ENCODE data around the gene ANTKMT.
A peak's percentile ranks its signal among the peaks of the same experiment; 100 is the strongest.
"Not testable (repeated sequence)": the region's sequence is repeated elsewhere in the genome, so short reads cannot be mapped to it uniquely, and the experiment has no call there.

Gene ANTKMT

DNA sequence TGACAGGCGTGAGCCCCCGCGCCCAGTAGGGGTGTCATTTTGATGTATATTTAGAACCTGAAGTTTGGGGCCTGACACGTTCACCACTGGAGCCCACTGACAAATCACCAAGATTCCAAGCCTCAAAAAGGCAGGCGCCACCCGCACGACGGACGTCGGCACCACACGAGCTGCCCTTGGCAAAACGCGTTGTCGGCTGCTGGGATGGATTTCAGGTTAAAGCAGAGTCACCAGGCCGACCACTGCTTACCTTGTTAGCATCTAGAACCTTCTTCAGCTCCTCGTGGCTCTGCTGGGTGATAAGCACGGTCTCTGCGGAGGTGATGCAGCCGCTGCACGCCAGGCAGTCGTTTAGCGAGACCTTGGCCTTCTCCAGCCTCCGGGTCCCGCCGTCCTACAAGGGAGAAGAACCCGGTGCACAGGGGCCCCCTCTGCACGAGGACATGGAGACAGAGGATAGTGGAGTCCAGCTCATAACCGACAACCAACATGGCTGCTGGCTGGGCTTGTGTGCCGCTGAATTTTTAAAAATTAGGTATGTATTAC lies 16.1 kb downstream of the ANTKMT start:
- FAIRE-seq, result no peak

DNA sequence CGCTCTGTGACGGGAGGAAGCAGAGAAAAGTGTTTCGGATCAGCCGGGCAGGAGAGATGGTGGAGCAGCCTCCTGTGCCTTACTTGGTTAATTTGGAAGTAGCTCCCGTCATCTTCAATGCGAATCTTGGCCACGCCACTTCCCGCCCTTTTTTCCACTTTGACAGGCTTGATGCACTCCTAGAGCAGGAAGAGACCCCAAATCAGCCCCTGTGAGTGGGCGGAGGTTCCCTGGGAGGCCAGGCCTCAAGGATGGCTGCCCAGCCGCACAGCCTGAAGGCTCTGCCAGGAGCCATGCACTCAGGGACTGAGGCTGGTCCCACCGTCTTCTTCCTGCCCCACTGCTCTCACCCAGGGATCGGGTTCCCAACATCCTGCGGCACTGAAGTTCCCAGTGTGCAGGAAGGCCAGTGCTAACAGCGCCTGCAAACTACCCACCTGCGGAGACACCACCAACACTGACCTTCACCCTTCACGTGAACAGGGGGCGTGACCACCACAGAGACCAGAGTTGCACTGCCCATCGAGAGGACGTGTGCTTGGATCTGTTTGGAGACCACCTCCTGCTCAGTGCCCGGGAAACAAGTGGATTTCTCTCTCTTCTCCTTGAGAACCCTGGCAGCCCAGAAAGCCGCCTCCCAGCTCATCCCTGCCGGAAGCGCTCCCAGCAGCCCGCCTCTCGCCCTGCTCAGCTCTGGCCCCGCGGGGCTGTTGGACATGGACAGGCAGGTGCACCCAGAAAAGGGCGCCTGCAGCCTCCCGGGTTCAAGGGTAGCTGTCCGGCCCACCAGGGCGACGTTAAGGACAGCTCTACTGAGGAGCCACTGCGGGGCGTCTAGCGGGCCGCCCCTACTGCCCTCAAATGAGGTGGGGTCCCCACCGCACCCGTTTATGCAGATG lies 18.9 kb downstream of the ANTKMT start:
- DNase-seq (ENCODE audit: insufficient read length, low spot score) (no peak), FAIRE-seq (no peak)
- no peak for TF ChIP-seq POLR2A (IDR thresholded peaks at IDR 0.05; ENCODE audit: low read depth, low read length)

More for the DNA sequence above, 16.1 kb downstream of the ANTKMT start:
- TF ChIP-seq POLR2A (IDR thresholded peaks at IDR 0.05; ENCODE audit: low read depth, low read length), result no peak
- no peak for DNase-seq (ENCODE audit: insufficient read length, low spot score)

DNA sequence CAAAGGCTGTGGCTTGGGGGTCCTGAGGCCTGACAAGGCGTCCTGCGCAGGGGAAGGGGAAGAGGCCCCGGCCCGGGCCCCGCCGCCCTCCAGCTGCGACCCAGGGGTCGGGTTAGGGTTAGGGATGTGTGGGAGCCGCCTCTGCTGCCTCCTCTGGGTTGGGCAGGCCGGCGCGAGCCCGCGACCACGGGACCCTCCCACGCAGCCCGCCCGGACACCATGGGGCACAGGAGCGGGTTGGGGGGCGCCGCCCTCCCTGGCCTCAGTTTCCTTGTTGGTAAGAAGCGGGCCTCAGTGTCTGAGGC lies 19.5 kb downstream of the ANTKMT start:
- FAIRE-seq, result no peak
- DNase-seq (ENCODE audit: insufficient read length, low spot score), result no peak
- TF ChIP-seq POLR2A (IDR thresholded peaks at IDR 0.05; ENCODE audit: low read depth, low read length), result no peak

DNA sequence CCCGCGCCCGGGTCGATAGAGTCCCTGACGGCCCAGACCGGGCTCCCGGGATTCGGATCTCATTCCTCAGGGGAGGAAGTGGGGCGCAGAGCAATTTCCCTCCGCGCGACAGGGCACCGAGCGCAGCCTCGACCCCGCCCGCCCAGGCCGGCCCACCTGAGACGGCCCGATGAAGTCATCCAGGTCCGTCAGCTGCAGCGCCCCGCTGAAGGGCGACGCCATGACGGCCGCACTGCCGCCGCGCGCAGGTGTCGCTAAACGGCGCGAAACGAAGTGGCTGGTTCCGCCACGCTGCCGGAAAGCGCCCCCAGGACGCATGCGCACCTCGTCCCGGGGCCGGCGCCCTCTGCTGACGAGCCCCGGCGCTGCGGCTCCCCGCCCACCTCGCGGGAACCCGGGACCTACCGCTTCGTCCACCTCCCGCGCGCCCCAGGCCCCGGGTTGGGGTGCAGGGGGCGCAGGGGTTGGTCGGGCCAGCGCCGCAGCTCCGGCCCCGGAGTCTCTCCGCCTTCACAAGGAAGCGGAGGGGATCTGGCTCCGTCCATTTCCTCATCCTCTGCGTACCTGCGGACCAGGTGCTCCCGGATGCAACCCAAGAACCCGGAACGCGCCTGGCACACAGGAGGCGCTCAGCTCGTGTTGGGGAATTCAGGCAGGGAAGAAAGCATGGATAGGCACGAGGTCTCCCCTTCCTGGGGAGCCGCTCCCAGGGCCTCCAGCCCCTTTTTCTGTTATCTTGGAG lies 20.0 kb downstream of the ANTKMT start, which contains the start of gene CIAO3:
CIAO3 (minus strand) TSS at position 234 of the 742 bp plus-strand sequence; CDS start at position 222, 12 bp downstream.
- FAIRE-seq, result no peak
- TF ChIP-seq POLR2A (IDR thresholded peaks at IDR 0.05; ENCODE audit: low read depth, low read length), result peak; percentile 81
- DNase-seq (ENCODE audit: insufficient read length, low spot score), result peak; percentile 93

DNA sequence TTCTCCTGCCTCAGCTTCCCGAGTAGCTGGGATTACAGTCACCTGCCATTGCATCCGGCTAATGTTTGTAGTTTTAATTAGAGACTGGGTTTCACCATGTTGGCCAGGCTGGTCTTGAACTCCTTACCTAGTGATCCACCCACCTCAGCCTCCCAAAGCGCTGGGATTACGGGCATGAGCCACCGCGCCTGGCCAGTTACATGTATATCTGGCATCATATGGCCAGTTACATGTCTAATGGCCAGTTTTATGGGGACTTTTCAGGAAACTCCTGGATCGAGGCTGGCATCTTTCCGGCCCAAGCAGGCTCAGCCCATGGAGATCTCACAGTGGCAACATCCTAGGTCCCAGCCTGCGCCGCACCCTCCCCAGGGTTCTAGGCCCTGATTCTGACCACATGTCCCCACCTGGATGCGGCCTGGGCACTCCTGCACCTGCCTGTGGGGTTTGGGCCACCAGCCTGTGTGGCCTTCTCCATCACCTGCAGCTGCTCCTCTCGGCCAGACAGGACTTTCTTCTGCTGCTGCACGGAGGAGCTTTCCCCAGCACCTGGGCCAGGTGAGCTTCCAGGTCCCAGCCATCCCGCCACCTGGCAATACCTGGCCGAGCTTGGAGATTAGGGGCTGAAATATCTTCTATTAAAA lies 21.2 kb downstream of the ANTKMT start:
- no peak for TF ChIP-seq POLR2A (IDR thresholded peaks at IDR 0.05; ENCODE audit: low read depth, low read length)
- DNase-seq (ENCODE audit: insufficient read length, low spot score) (no peak), FAIRE-seq (no peak)

DNA sequence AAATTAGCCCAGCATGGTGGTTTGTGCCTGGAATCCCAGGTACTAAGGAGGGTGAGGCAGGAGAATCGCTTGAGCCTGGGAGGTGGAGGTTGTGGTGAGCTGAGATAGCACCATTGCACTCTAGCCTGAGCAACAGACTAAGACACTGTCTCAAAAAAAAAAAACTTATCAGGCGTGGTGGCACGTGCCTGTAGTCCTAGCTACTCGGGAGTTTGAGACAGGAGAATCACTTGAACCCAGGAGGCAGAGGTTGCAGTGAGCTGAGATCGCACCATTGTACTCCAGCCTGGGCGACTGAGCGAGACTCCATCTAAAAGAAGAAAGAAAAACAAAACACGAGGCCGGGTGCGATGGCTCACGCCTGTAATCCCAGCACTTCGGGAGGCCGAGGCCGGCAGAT lies 21.9 kb downstream of the ANTKMT start:
- not testable (repeated sequence) for DNase-seq (ENCODE audit: insufficient read length, low spot score); FAIRE-seq

DNA sequence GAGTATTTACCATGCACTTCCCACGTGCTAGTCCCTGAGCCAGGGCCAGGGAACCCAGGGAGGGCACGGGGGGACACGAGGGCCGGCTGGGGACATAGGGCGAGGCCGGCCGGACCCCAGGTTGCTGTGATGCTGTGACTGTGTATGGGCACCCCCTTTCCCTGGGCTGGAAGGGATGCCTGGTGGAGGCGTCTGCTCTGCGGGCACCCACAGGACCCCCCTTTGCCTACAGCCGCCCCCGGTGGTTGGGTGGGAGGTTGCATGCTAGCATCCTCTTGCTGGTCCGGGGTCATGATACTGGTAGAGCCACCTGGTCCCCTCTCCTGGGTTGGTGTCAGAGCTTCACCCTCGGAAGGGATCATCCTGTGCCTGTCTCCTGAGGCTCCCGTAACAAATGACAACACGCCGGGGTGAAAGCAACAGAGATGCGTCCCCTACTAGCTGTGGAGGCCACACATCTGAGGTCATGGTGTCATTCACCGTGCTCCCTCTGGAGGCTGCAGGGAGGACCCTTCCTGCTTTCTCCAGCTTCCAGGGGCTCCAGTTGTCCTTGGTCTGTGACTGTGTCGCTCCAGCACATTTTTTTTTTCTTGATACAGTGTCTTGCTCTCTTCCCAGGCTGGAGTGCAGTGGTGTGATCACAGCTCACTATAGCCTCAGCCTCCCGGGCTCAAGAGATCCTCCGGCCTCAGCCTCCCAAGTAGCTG lies 23.0 kb downstream of the ANTKMT start:
- no peak for DNase-seq (ENCODE audit: insufficient read length, low spot score)
- FAIRE-seq, result no peak

DNA sequence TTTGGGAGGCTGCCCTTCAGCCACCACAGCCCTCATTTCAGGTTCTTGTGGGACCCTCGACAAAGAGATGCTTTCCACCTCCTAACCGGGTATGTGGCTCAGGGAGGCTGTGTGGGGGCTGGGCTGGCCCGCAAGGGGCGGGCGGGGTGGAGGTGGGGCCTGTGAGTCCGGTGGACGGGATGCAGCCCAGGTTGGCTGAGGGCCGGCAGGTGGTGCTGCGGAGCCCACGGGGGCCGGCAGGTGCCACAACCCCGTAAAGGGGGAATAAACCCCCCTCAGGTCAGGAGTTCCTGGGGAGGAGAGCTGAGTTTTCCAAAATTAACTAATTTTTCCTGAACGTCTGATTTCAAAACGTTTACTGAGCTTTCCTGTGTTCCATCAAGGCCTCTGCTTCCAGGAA lies 24.8 kb downstream of the ANTKMT start:
- DNase-seq (ENCODE audit: insufficient read length, low spot score) (no peak), FAIRE-seq (no peak)
- no peak for TF ChIP-seq POLR2A (IDR thresholded peaks at IDR 0.05; ENCODE audit: low read depth, low read length)

More for the DNA sequence above, 23.0 kb downstream of the ANTKMT start:
- no peak for TF ChIP-seq POLR2A (IDR thresholded peaks at IDR 0.05; ENCODE audit: low read depth, low read length)

DNA sequence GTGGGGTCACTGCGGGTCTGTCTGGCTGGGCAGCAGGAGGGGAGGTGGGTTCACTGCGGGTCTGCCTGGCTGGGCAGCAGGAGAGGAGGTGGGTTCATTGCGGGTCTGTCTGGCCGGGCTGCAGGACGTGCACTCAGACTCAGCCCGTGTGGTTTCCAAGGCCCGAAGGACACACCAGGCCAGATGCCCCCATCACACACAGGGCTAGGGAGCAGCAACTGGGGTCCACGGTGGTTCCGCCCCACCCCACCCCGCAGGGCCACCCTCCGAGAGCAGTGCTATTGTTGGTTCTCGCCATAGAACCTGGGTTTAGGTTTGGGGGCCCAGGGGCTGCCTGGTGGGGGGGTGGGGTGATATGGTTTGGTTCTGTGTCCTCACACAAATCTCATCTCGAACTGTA lies 25.7 kb downstream of the ANTKMT start:
- no peak for TF ChIP-seq POLR2A (IDR thresholded peaks at IDR 0.05; ENCODE audit: low read depth, low read length)
- DNase-seq (ENCODE audit: insufficient read length, low spot score) (no peak), FAIRE-seq (no peak)

DNA sequence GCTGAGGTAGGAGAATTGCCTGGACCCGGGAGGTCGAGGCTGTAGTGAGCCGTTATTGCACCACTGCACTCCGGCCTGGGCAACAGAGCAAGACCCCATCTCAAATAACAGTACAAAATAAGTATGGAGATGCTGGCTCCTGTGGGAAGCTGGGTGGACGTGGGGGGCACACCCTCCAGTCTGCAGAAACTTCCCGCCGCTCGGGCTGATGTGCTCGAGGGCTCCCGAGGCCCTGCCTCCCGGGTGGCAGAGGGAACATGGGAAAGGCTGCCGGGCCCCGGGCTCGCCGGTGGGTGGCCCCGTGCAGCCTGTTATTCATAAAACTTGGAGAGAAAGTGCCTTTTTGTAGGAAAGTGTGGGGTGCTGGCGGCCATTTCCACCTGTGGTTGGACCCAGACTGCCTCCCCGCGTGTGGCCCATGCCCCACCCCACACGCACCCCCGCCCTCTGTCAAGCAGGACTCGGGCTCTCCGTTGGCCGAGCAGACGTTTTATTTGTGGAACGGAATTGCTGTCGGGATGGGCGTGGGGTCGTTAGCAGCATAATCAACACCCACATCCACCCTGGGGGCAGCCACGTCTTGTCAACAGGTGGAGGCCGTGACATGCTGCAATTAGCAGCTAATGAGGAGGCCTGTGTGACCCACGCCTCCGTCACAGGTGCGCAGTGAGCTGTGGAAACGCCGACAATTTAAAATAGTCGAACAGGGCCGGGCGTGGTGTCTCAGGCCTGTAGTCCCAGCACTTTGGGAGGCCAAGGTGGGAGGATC lies 27.2 kb downstream of the ANTKMT start:
- TF ChIP-seq POLR2A (IDR thresholded peaks at IDR 0.05; ENCODE audit: low read depth, low read length), result no peak
- no peak for DNase-seq (ENCODE audit: insufficient read length, low spot score)
- no peak for FAIRE-seq

DNA sequence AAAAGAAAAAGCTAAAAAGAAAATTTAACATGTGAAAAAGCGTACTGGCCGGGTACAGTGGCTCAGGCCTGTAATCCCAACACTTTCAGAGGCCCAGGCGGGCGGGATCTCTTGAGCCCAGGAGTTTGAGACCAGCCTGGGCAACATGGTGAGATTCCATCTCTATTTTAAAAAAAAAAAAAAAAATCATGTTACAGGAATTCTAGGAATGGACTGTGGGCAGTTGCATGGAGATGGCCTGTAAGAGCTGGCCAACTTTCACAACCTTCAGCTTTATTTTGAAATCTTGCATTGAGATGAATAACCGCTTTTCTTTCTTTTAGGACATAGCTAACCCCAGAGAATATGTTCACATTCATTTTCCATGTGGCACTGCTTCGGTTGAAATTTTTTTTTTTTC lies 28.1 kb downstream of the ANTKMT start:
- no peak for FAIRE-seq
- DNase-seq (ENCODE audit: insufficient read length, low spot score), result no peak
- no peak for TF ChIP-seq POLR2A (IDR thresholded peaks at IDR 0.05; ENCODE audit: low read depth, low read length)

DNA sequence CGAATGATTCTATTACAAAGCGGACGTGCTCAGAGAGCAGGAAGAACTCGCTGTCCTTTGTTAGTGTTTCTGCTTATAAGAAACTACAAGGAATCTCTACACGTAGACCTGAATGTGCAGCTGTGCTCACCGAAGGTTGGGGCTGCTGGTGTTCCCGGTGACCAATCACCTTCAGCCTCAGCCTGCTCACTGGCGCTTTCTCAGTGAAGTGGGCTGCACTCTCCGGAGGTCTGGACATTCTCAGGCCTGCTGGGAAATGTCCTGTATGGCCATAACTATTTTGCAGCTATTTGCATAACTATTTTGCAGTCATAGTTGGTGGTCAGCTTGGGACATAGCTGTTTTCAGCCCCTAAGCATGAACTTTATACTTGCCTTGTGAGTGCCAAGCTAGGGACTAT lies 29.5 kb downstream of the ANTKMT start:
- DNase-seq (ENCODE audit: insufficient read length, low spot score) (no peak), FAIRE-seq (no peak)
- TF ChIP-seq POLR2A (IDR thresholded peaks at IDR 0.05; ENCODE audit: low read depth, low read length), result no peak
